ENCODE data around the gene CDK5RAP2. TPM values are rescaled to one million over a fixed set of nuclear protein-coding genes. Genes with fewer than 3 reads are reported as not detected.

CDK5RAP2 gene
- total RNA-seq, 1 experiment from 2014 or later = 56.4 TPM

DNA sequence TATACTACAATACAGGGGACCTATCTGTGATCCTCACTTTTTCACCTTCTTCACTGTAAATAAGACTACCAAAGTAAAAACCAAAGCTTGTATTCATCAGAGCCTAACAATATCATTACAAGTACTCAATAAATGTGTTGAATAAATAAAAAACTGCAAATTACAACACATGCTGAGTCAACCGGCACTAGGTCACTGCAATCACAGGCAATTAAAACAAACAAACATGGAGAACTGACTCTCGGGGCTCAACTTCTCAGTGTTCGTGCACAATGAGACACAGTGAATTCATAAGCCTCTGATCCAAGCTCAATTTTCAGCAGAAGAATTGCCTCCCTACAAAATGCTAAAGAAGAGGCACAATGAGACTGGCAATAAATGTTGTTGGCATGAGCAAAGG is 69.2 kb downstream of the CDK5RAP2 start:
- Histone ChIP-seq H3K79me1 (ENCODE audit: insufficient read depth, low read depth, low read length, poor library complexity, severe bottlenecking) (no peaks in the 10 kb centered on the region), H3K4me1 (ENCODE audit: insufficient read depth, low read length) (no peaks in the 10 kb centered on the region), H3K14ac (ENCODE audit: insufficient read depth, low read length) (no peak overlapping the region), H4K8ac (replicated peaks; ENCODE audit: insufficient read length, low read depth, low read length) (no peak overlapping the region), H2AK5ac (ENCODE audit: insufficient read length, low read length) (no peak overlapping the region), H3K23ac (ENCODE audit: insufficient read length, low read depth, low read length) (no peak overlapping the region), H4K20me1 (ENCODE audit: control insufficient read depth, insufficient read depth, insufficient read length) (no peaks in the 10 kb centered on the region), H3K56ac (ENCODE audit: insufficient read length, low read depth, low read length) (no peak overlapping the region), H3K18ac (ENCODE audit: insufficient read length, low read depth, low read length) (no peak overlapping the region), H3K4me2 (ENCODE audit: insufficient read depth, insufficient read length, low read length) (no peak overlapping the region), H3T11ph (ENCODE audit: low read length) (no peak overlapping the region), H3K79me2 (ENCODE audit: insufficient read depth, low read length) (no peaks in the 10 kb centered on the region), H2AFZ (ENCODE audit: low read length) (no peak overlapping the region), H3K9ac (ENCODE audit: extremely low read depth, insufficient read length, low read length) (no peak overlapping the region), H4K91ac (ENCODE audit: insufficient read length, low read depth, low read length) (no peak overlapping the region), H3K27me3 (ENCODE audit: insufficient read depth, low read length) (no peaks in the 10 kb centered on the region), H3K4ac (ENCODE audit: low read depth, low read length) (no peak overlapping the region), H2BK5ac (ENCODE audit: insufficient read length, low read length) (no peak overlapping the region), H3K23me2 (ENCODE audit: insufficient read length, low read depth, low read length, poor library complexity, severe bottlenecking) (no peaks in the 10 kb centered on the region), H2BK20ac (ENCODE audit: low read depth, low read length, poor library complexity, severe bottlenecking) (no peak overlapping the region), H3K27ac (ENCODE audit: insufficient read length, low read depth, low read length) (no peak overlapping the region), H3K9me3 (ENCODE audit: control insufficient read depth, low read depth, low read length) (no peaks in the 10 kb centered on the region), H2BK120ac (ENCODE audit: low read depth, low read length, poor library complexity, severe bottlenecking) (no peak overlapping the region), H2BK12ac (ENCODE audit: insufficient read length, low read depth, low read length) (no peak overlapping the region), H2BK15ac (ENCODE audit: low read depth, low read length) (no peak overlapping the region), H4K5ac (ENCODE audit: insufficient read length, low read depth, low read length) (no peak overlapping the region)
- H3K9me3 Mint-ChIP-seq = peaks cover 4 to 12% of the 10 kb centered on the region in 2 experiments; a peak in 3 of 5 replicates
- H3K4me3 Mint-ChIP-seq = no peak overlapping the region
- DNase-seq = no peak
- H3K27ac Mint-ChIP-seq = no peak overlapping the region
- no CpG with 5 or more reads among the region's 3 CpGs for WGBS (ENCODE audit: extremely low coverage, insufficient read length, low lambda C conversion rate)
- H3K36me3 Mint-ChIP-seq (ENCODE audit: insufficient read depth in 1 of 3, low read depth in 3 of 3) = peaks cover 46 to 59% (median 48%) of the 10 kb centered on the region in 3 experiments
- no peaks in the 10 kb centered on the region for H3K27me3 Mint-ChIP-seq (ENCODE audit: low read depth)
- no peaks in the 10 kb centered on the region for H3K4me1 Mint-ChIP-seq
- TF ChIP-seq, protein P1, sequence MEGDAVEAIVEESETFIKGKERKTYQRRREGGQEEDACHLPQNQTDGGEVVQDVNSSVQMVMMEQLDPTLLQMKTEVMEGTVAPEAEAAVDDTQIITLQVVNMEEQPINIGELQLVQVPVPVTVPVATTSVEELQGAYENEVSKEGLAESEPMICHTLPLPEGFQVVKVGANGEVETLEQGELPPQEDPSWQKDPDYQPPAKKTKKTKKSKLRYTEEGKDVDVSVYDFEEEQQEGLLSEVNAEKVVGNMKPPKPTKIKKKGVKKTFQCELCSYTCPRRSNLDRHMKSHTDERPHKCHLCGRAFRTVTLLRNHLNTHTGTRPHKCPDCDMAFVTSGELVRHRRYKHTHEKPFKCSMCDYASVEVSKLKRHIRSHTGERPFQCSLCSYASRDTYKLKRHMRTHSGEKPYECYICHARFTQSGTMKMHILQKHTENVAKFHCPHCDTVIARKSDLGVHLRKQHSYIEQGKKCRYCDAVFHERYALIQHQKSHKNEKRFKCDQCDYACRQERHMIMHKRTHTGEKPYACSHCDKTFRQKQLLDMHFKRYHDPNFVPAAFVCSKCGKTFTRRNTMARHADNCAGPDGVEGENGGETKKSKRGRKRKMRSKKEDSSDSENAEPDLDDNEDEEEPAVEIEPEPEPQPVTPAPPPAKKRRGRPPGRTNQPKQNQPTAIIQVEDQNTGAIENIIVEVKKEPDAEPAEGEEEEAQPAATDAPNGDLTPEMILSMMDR (conservative IDR thresholded peaks at IDR 0.05) = no peak

Measured in H9 (cell line).